Stimulated activated CD8-positive, alpha-beta memory T cell treated with anti-CD3 and anti-CD28 coated beads, Interleukin-4, amount 100 ng/mL, for 4 hours (primary cell): ENCODE measurements around the gene PIGX.
"Not testable (repeated sequence)": the region's sequence is repeated elsewhere in the genome, so short reads cannot be mapped to it uniquely, and the experiment has no call there.

Source experiments
- DNase-seq, 2 donors: peaks; one replicate each; pipeline ENCODE4 v3.0.0-alpha.2; 2020; ENCODE audit warnings: low read depth in 2 of 2, low spot score in 1 of 2

PIGX gene

GRCh38 chr3:196700801-196701200, 11.4 kb upstream of the PIGX start:
- DNase-seq, result no peak

- DNase-seq, result no peak
Measured at GRCh38 chr3:196706327-196706726, 5.8 kb upstream of the PIGX start.

- no peak for DNase-seq
Measured at GRCh38 chr3:196706731-196707130, 5.4 kb upstream of the PIGX start.

- no peak for DNase-seq
Measured at GRCh38 chr3:196707566-196707965, 4.6 kb upstream of the PIGX start.

GRCh38 chr3:196708467-196708866, 3.7 kb upstream of the PIGX start:
- no peak for DNase-seq

- DNase-seq, result peak; percentile 26 to 41
Measured at GRCh38 chr3:196712514-196713413, 587 bp downstream of the PIGX start.

GRCh38 chr3:196717162-196717561, 5.0 kb downstream of the PIGX start:
- DNase-seq, result not testable (repeated sequence)

GRCh38 chr3:196721097-196721496, 8.9 kb downstream of the PIGX start:
- DNase-seq, result no peak

- no peak for DNase-seq
Measured at GRCh38 chr3:196726788-196727675, 14.9 kb downstream of the PIGX start.

- no peak for DNase-seq
Measured at GRCh38 chr3:196735751-196736150, 23.6 kb downstream of the PIGX start.

- no peak for DNase-seq
Measured at GRCh38 chr3:196736670-196737374, 24.6 kb downstream of the PIGX start.

GRCh38 chr3:196737655-196738054, 25.5 kb downstream of the PIGX start:
- no peak for DNase-seq

- DNase-seq, result peak; percentile 68 to 84
Measured at GRCh38 chr3:196739671-196740480, 27.7 kb downstream of the PIGX start, which contains the start of gene PAK2. TSS of gene PAK2 (plus strand) at chr3:196739857. CDS start at chr3:196782647, 42,790 bp downstream.

- DNase-seq, result peak in 1 of 2 donors; percentile 10
Measured at GRCh38 chr3:196740481-196741248, 28.5 kb downstream of the PIGX start.

- no peak for DNase-seq
Measured at GRCh38 chr3:196741249-196741889, 29.2 kb downstream of the PIGX start.

GRCh38 chr3:196743569-196743968, 31.4 kb downstream of the PIGX start:
- DNase-seq, result not testable (repeated sequence)

- DNase-seq, result no peak
Measured at GRCh38 chr3:196749125-196749524, 36.9 kb downstream of the PIGX start.

GRCh38 chr3:196753201-196753600, 41.0 kb downstream of the PIGX start:
- DNase-seq, result no peak
